Activated T-helper 2 cell treated with anti-CD3 and anti-CD28 coated beads, Interferon-gamma antibody, Interleukin-2, Interleukin-4, amounts not matched to agents 10 μg/mL and 5 μg/mL and 100 μg/mL, durations not matched to agents 14 hours and 24 hours and 36 hours (primary cell): ENCODE results near the gene PAAF1. TPM values are rescaled to one million over a fixed set of nuclear protein-coding genes. Genes with fewer than 3 reads are reported as not detected.

Source experiments
- DNase-seq: peaks from one replicate; pipeline ENCODE4 v3.0.0; 2021; ENCODE audit warnings: low spot score
- H3K27ac Mint-ChIP-seq: one replicate; pipeline ENCODE4 v1.8.0; 2021; ENCODE audit warnings: mixed read lengths
- H3K27me3 Mint-ChIP-seq: one replicate; pipeline ENCODE4 v1.8.0; 2021; ENCODE audit warnings: low read depth, mixed read lengths
- H3K36me3 Mint-ChIP-seq: one replicate; pipeline ENCODE4 v1.8.0; 2021; ENCODE audit warnings: low read depth, mixed read lengths
- H3K4me1 Mint-ChIP-seq: one replicate; pipeline ENCODE4 v1.8.0; 2021; ENCODE audit warnings: low read depth, mixed read lengths
- H3K4me3 Mint-ChIP-seq: one replicate; pipeline ENCODE4 v1.8.0; 2021; ENCODE audit warnings: low read depth, mild to moderate bottlenecking, moderate library complexity, mixed read lengths
- H3K9me3 Mint-ChIP-seq: one replicate; pipeline ENCODE4 v1.8.0; 2021; ENCODE audit warnings: mixed read lengths
- intact Hi-C: fragments of 100-400 bp; cut with micrococcal nuclease; formaldehyde crosslinking; loops from one replicate; pipeline ENCODE4 v1.15.1; 2023
- total RNA-seq: library from RNA; stranded (reverse); gene quantifications from 2 replicates; pipeline ENCODE4 v1.2.3, GENCODE V29; 2022

The PAAF1 gene
- total RNA-seq, 1 donor from 2014 or later: 25.4 TPM

- peaks cover 13% of the 10 kb centered on the region for H3K27me3 Mint-ChIP-seq
- peaks cover 3% of the 10 kb centered on the region for H3K4me1 Mint-ChIP-seq
- no peak overlapping the region for H3K4me3 Mint-ChIP-seq
- intact Hi-C loops: no loop called here
- H3K9me3 Mint-ChIP-seq: no peaks in the 10 kb centered on the region
- H3K27ac Mint-ChIP-seq: no peak overlapping the region
- no peak for DNase-seq
- H3K36me3 Mint-ChIP-seq: no peaks in the 10 kb centered on the region
Measured at GRCh38 chr11:73957654-73958361, 81.0 kb downstream of the PAAF1 start.

GRCh38 chr11:73958521-73959141 lies 81.8 kb downstream of the PAAF1 start:
- Mint-ChIP-seq H3K36me3 (no peaks in the 10 kb centered on the region), H3K27ac (no peak overlapping the region), H3K4me3 (no peak overlapping the region), H3K4me1 (peaks cover 3% of the 10 kb centered on the region), H3K9me3 (no peaks in the 10 kb centered on the region), H3K27me3 (peaks cover 13% of the 10 kb centered on the region)
- intact Hi-C loops: no loop called here
- no peak for DNase-seq

GRCh38 chr11:73961321-73961720 lies 84.5 kb downstream of the PAAF1 start:
- H3K27ac Mint-ChIP-seq: no peak overlapping the region
- no peaks in the 10 kb centered on the region for H3K36me3 Mint-ChIP-seq
- no peak overlapping the region for H3K4me3 Mint-ChIP-seq
- intact Hi-C loops: loop anchor here (10.0 kb wide), 1 partner anchor 273 kb away; no protein-coding TSS in a partner anchor
- DNase-seq: no peak
- no peaks in the 10 kb centered on the region for H3K9me3 Mint-ChIP-seq
- peaks cover 10% of the 10 kb centered on the region for H3K4me1 Mint-ChIP-seq
- peaks cover 7% of the 10 kb centered on the region for H3K27me3 Mint-ChIP-seq

- no peak overlapping the region for H3K27ac Mint-ChIP-seq
- intact Hi-C loops: loop anchor here (10.0 kb wide), 1 partner anchor 273 kb away; no protein-coding TSS in a partner anchor
- H3K9me3 Mint-ChIP-seq: no peaks in the 10 kb centered on the region
- H3K4me1 Mint-ChIP-seq: peaks cover 10% of the 10 kb centered on the region
- no peak overlapping the region for H3K4me3 Mint-ChIP-seq
- H3K36me3 Mint-ChIP-seq: no peaks in the 10 kb centered on the region
- no peak for DNase-seq
- H3K27me3 Mint-ChIP-seq: peaks cover 4% of the 10 kb centered on the region
Measured at GRCh38 chr11:73962101-73962705, 85.4 kb downstream of the PAAF1 start.

GRCh38 chr11:73963861-73964260 lies 87.1 kb downstream of the PAAF1 start:
- Mint-ChIP-seq H3K36me3 (no peaks in the 10 kb centered on the region), H3K27ac (no peak overlapping the region), H3K27me3 (no peaks in the 10 kb centered on the region), H3K4me3 (no peak overlapping the region), H3K9me3 (no peaks in the 10 kb centered on the region), H3K4me1 (peaks cover 15% of the 10 kb centered on the region)
- intact Hi-C loops: loop anchor here (1.0 to 10.0 kb wide), 4 partner anchors 126 to 357 kb away; no protein-coding TSS in a partner anchor
- DNase-seq: no peak

GRCh38 chr11:73965076-73965763 lies 88.4 kb downstream of the PAAF1 start:
- Mint-ChIP-seq H3K36me3 (no peaks in the 10 kb centered on the region), H3K4me1 (peaks cover 27% of the 10 kb centered on the region), H3K9me3 (no peaks in the 10 kb centered on the region), H3K4me3 (peak overlapping the region; percentile 57), H3K27me3 (no peaks in the 10 kb centered on the region), H3K27ac (no peak overlapping the region)
- DNase-seq: no peak
- intact Hi-C loops: loop anchor here (10.0 kb wide), 1 partner anchor 270 kb away; no protein-coding TSS in a partner anchor

GRCh38 chr11:73965764-73966121 lies 88.9 kb downstream of the PAAF1 start:
- Mint-ChIP-seq H3K4me3 (no peak overlapping the region), H3K9me3 (no peaks in the 10 kb centered on the region), H3K4me1 (peaks cover 29% of the 10 kb centered on the region), H3K36me3 (no peaks in the 10 kb centered on the region), H3K27me3 (no peaks in the 10 kb centered on the region), H3K27ac (no peak overlapping the region)
- no peak for DNase-seq
- intact Hi-C loops: loop anchor here (10.0 kb wide), 1 partner anchor 269 kb away; no protein-coding TSS in a partner anchor

- intact Hi-C loops: loop anchor here (10.0 kb wide), 1 partner anchor 266 kb away; no protein-coding TSS in a partner anchor
- Mint-ChIP-seq H3K27me3 (no peaks in the 10 kb centered on the region), H3K36me3 (peaks cover 10% of the 10 kb centered on the region), H3K4me3 (no peak overlapping the region), H3K27ac (peak overlapping the region; percentile 7), H3K9me3 (no peaks in the 10 kb centered on the region), H3K4me1 (peaks cover 45% of the 10 kb centered on the region)
- no peak for DNase-seq
Measured at GRCh38 chr11:73968356-73968966, 91.7 kb downstream of the PAAF1 start.

GRCh38 chr11:73969091-73969490 lies 92.3 kb downstream of the PAAF1 start:
- intact Hi-C loops: loop anchor here (10.0 kb wide), 1 partner anchor 266 kb away; no protein-coding TSS in a partner anchor
- H3K9me3 Mint-ChIP-seq: no peaks in the 10 kb centered on the region

GRCh38 chr11:73969991-73970800 lies 93.4 kb downstream of the PAAF1 start:
- DNase-seq: no peak
- H3K4me3 Mint-ChIP-seq: no peak overlapping the region

More at GRCh38 chr11:73969091-73969490, 92.3 kb downstream of the PAAF1 start:
- no peak for DNase-seq
- Mint-ChIP-seq H3K4me3 (no peak overlapping the region), H3K27me3 (no peaks in the 10 kb centered on the region), H3K36me3 (peaks cover 15% of the 10 kb centered on the region), H3K4me1 (peaks cover 48% of the 10 kb centered on the region), H3K27ac (peak overlapping the region; percentile 7)

GRCh38 chr11:73971175-73971719 lies 94.4 kb downstream of the PAAF1 start:
- intact Hi-C loops: no loop called here
- no peaks in the 10 kb centered on the region for H3K27me3 Mint-ChIP-seq
- peak overlapping the region; percentile 76 for H3K27ac Mint-ChIP-seq
- no peaks in the 10 kb centered on the region for H3K9me3 Mint-ChIP-seq
- no peak for DNase-seq
- H3K4me1 Mint-ChIP-seq: peaks cover 59% of the 10 kb centered on the region
- peaks cover 37% of the 10 kb centered on the region for H3K36me3 Mint-ChIP-seq
- no peak overlapping the region for H3K4me3 Mint-ChIP-seq

More at GRCh38 chr11:73969991-73970800, 93.4 kb downstream of the PAAF1 start:
- Mint-ChIP-seq H3K27ac (peak overlapping the region; percentile 65), H3K9me3 (no peaks in the 10 kb centered on the region), H3K4me1 (peaks cover 53% of the 10 kb centered on the region), H3K36me3 (peaks cover 26% of the 10 kb centered on the region), H3K27me3 (no peaks in the 10 kb centered on the region)
- intact Hi-C loops: loop anchor here (10.0 kb wide), 1 partner anchor 265 kb away; no protein-coding TSS in a partner anchor
